ENCODE measurements around the gene COX19. TPM values are rescaled to one million over a fixed set of nuclear protein-coding genes. Genes with fewer than 3 reads are reported as not detected.

COX19 gene
- total RNA-seq, 1 experiment from 2014 or later, result 8.4 TPM

GRCh38 chr7:958221-959200 is 16.8 kb downstream of the COX19 start:
- Histone ChIP-seq H3K4me3 (ENCODE audit: insufficient read depth, low read depth, low read length) (no peak overlapping the region), H3K36me3 (replicated peaks; ENCODE audit: control insufficient read depth, insufficient read depth, low read length) (no peaks in the 10 kb centered on the region), H3K27me3 (ENCODE audit: control insufficient read depth, insufficient read depth, low read length) (peaks cover 9% of the 10 kb centered on the region)
- peak; percentile 74 for DNase-seq

- Histone ChIP-seq H3K4me3 (ENCODE audit: insufficient read depth, low read depth, low read length) (no peak overlapping the region), H3K36me3 (replicated peaks; ENCODE audit: control insufficient read depth, insufficient read depth, low read length) (no peaks in the 10 kb centered on the region), H3K27me3 (ENCODE audit: control insufficient read depth, insufficient read depth, low read length) (peaks cover 17% of the 10 kb centered on the region)
- peak; percentile 85 for DNase-seq
Observed at GRCh38 chr7:957418-958220, 17.7 kb downstream of the COX19 start.

- DNase-seq, result no peak
- peaks cover 19% of the 10 kb centered on the region for H3K27me3 ChIP-seq (ENCODE audit: control insufficient read depth, insufficient read depth, low read length)
Observed at GRCh38 chr7:956031-956430, 19.3 kb downstream of the COX19 start.

GRCh38 chr7:954330-955238 is 20.8 kb downstream of the COX19 start, which contains the start of gene ADAP1:
TSS of gene ADAP1 (minus strand) at chr7:954680. CDS start at chr7:954477, 203 bp downstream.
- peak; percentile 90 for DNase-seq
- peak within 1 kb of the TSS; percentile 40 for H3K4me3 ChIP-seq (ENCODE audit: insufficient read depth, low read depth, low read length)
- no peaks in the 10 kb centered on the region for H3K36me3 ChIP-seq (replicated peaks; ENCODE audit: control insufficient read depth, insufficient read depth, low read length)
- H3K27me3 ChIP-seq (ENCODE audit: control insufficient read depth, insufficient read depth, low read length), result peaks cover 19% of the 10 kb centered on the region

More at GRCh38 chr7:956031-956430, 19.3 kb downstream of the COX19 start:
- H3K36me3 ChIP-seq (replicated peaks; ENCODE audit: control insufficient read depth, insufficient read depth, low read length), result no peaks in the 10 kb centered on the region
- H3K4me3 ChIP-seq (ENCODE audit: insufficient read depth, low read depth, low read length), result no peak overlapping the region

GRCh38 chr7:953547-954327 is 21.6 kb downstream of the COX19 start:
- Histone ChIP-seq H3K4me3 (ENCODE audit: insufficient read depth, low read depth, low read length) (peak overlapping the region; percentile 40), H3K36me3 (replicated peaks; ENCODE audit: control insufficient read depth, insufficient read depth, low read length) (no peaks in the 10 kb centered on the region), H3K27me3 (ENCODE audit: control insufficient read depth, insufficient read depth, low read length) (peaks cover 19% of the 10 kb centered on the region)
- peak; percentile 89 for DNase-seq

GRCh38 chr7:952548-953441 is 22.6 kb downstream of the COX19 start:
- H3K36me3 ChIP-seq (replicated peaks; ENCODE audit: control insufficient read depth, insufficient read depth, low read length), result no peaks in the 10 kb centered on the region
- DNase-seq, result peak; percentile 54
- no peak overlapping the region for H3K4me3 ChIP-seq (ENCODE audit: insufficient read depth, low read depth, low read length)
- peaks cover 19% of the 10 kb centered on the region for H3K27me3 ChIP-seq (ENCODE audit: control insufficient read depth, insufficient read depth, low read length)

- peaks cover 19% of the 10 kb centered on the region for H3K27me3 ChIP-seq (ENCODE audit: control insufficient read depth, insufficient read depth, low read length)
- no peak overlapping the region for H3K4me3 ChIP-seq (ENCODE audit: insufficient read depth, low read depth, low read length)
- DNase-seq, result peak; percentile 39
- no peaks in the 10 kb centered on the region for H3K36me3 ChIP-seq (replicated peaks; ENCODE audit: control insufficient read depth, insufficient read depth, low read length)
Observed at GRCh38 chr7:951881-952547, 23.3 kb downstream of the COX19 start.

- H3K4me3 ChIP-seq (ENCODE audit: insufficient read depth, low read depth, low read length), result no peak overlapping the region
- peaks cover 14% of the 10 kb centered on the region for H3K27me3 ChIP-seq (ENCODE audit: control insufficient read depth, insufficient read depth, low read length)
- H3K36me3 ChIP-seq (replicated peaks; ENCODE audit: control insufficient read depth, insufficient read depth, low read length), result no peaks in the 10 kb centered on the region
- peak; percentile 56 for DNase-seq
Observed at GRCh38 chr7:949021-949934, 26.1 kb downstream of the COX19 start.

- Histone ChIP-seq H3K27me3 (ENCODE audit: control insufficient read depth, insufficient read depth, low read length) (peaks cover 2% of the 10 kb centered on the region; the same call in 1 of the 2 replicates), H3K36me3 (replicated peaks; ENCODE audit: control insufficient read depth, insufficient read depth, low read length) (no peaks in the 10 kb centered on the region), H3K4me3 (ENCODE audit: insufficient read depth, low read depth, low read length) (no peak overlapping the region)
- DNase-seq, result peak; percentile 58
Observed at GRCh38 chr7:947391-948210, 27.7 kb downstream of the COX19 start.

GRCh38 chr7:946256-946996 is 28.9 kb downstream of the COX19 start:
- H3K27me3 ChIP-seq (ENCODE audit: control insufficient read depth, insufficient read depth, low read length), result peaks cover 4% of the 10 kb centered on the region; the same call in 1 of the 2 replicates
- DNase-seq, result peak; percentile 79
- H3K36me3 ChIP-seq (replicated peaks; ENCODE audit: control insufficient read depth, insufficient read depth, low read length), result no peaks in the 10 kb centered on the region
- H3K4me3 ChIP-seq (ENCODE audit: insufficient read depth, low read depth, low read length), result no peak overlapping the region

Data from H7 (cell line).